HuH-7.5 (cell line): Measurements from ENCODE around the gene SRL.

Source experiments
- DNase-seq: peaks from one replicate; pipeline ENCODE4 v3.0.0; 2011; ENCODE audit warnings: low spot score

Gene SRL

GRCh38 chr16:4241928-4242283, at the start of gene SRL:
SRL (minus strand) TSS chr16:4242080; CDS start chr16:4242067, 13 bp downstream.
- no peak for DNase-seq

- no peak for DNase-seq
Measured at GRCh38 chr16:4290236-4290830, 48.5 kb upstream of the SRL start.

GRCh38 chr16:4288148-4288921, 46.5 kb upstream of the SRL start:
- DNase-seq = no peak

GRCh38 chr16:4285167-4285566, 43.3 kb upstream of the SRL start:
- DNase-seq = no peak

GRCh38 chr16:4283939-4284338, 42.1 kb upstream of the SRL start:
- no peak for DNase-seq

- DNase-seq = no peak
Measured at GRCh38 chr16:4283441-4283840, 41.6 kb upstream of the SRL start.

- DNase-seq = no peak
Measured at GRCh38 chr16:4280625-4281024, 38.7 kb upstream of the SRL start.

GRCh38 chr16:4277987-4278513, 36.2 kb upstream of the SRL start:
- no peak for DNase-seq

- no peak for DNase-seq
Measured at GRCh38 chr16:4275861-4276260, 34.0 kb upstream of the SRL start.

GRCh38 chr16:4273858-4274311, 32.0 kb upstream of the SRL start:
- DNase-seq = peak; percentile 69

GRCh38 chr16:4272114-4272956, 30.5 kb upstream of the SRL start:
- DNase-seq = peak; percentile 47

- DNase-seq = peak; percentile 90
Measured at GRCh38 chr16:4271176-4272113, 29.6 kb upstream of the SRL start.

- no peak for DNase-seq
Measured at GRCh38 chr16:4270595-4270994, 28.7 kb upstream of the SRL start.

- DNase-seq = no peak
Measured at GRCh38 chr16:4270091-4270490, 28.2 kb upstream of the SRL start.

- DNase-seq = no peak
Measured at GRCh38 chr16:4266372-4266771, 24.5 kb upstream of the SRL start.

GRCh38 chr16:4265676-4266075, 23.8 kb upstream of the SRL start:
- no peak for DNase-seq

- DNase-seq = no peak
Measured at GRCh38 chr16:4264546-4264945, 22.7 kb upstream of the SRL start.

- DNase-seq = no peak
Measured at GRCh38 chr16:4263504-4264436, 21.9 kb upstream of the SRL start.

GRCh38 chr16:4262303-4262835, 20.5 kb upstream of the SRL start:
- DNase-seq = no peak

- peak; percentile 66 for DNase-seq
Measured at GRCh38 chr16:4261557-4262172, 19.8 kb upstream of the SRL start.
